ENCODE measurements around the gene OSBPL6.

- TF ChIP-seq CTCF (IDR thresholded peaks at IDR 0.05): no peak
- no peak for TF ChIP-seq POLR2AphosphoS5 (IDR thresholded peaks at IDR 0.05; ENCODE audit: low read depth, low read length)
- no peak for TF ChIP-seq REST (IDR thresholded peaks at IDR 0.05; ENCODE audit: insufficient read depth in 1 of 2, low read depth in 2 of 2, low read length in 1 of 2)
- no peak for TF ChIP-seq SIN3A (IDR thresholded peaks at IDR 0.05; ENCODE audit: borderline replicate concordance, insufficient read depth, low read depth, low read length)
- no peak for TF ChIP-seq TCF7L2 (IDR thresholded peaks at IDR 0.05; ENCODE audit: low read depth, low read length)
These were observed 256.1 kb downstream of the OSBPL6 start for GRCh38 chr2:178450524-178450773.

Data from Panc1 (cell line).